ENCODE data around the gene SETD1A.

The SETD1A gene

DNA sequence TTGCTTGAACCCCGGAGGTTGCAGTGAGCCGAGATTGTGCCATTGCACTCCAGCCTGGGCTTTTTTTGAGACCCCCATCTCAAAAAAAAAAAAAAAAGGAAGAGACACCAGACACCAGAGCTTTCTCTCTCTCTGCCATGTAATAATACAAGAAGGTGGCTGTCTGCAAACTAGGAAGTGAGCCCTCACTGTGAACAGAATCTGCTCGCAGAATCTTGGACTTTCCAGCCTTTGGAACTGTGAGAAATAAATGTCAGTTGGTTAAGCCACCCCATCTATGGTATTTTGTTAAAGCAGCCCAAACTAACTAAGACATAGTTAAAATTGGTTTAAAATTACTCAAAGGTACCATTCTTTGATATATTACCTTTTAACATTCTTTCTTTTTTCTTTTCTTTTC, 63.0 kb downstream of the SETD1A start:
- no peak for DNase-seq (ENCODE audit: low read depth in 2 of 2)

DNA sequence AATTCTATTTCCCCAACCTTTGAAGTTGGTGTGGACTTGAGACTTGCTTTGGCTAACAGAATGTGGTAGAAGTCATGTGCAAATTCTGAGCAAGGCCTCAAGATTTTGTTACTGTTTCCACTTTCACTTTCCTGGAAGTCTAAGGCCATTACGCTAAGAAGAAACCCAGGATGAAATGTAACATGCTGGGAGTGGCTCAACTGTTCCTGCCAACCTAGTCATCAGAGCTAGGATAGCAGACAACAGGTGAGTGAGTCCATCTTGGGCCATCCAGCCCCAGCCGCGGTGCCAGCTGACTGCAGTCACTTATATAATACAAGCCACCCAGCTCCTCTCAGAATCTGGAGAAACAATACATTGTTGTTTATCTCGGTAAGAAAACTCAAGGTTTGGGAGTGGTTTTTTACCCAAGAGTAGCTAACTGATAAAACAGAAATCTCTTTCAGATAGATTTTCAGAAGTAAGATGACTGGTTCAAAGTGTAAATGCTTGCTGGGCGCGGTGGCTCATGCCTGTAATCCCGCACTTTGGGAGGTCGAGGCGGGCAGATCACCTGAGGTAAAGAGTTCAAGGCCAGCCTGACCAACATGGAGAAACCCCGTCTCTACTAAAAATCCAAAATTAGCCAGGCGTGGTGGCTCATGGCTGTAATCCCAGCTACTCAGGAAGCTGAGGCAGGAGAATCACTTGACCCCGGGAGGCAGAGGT, 65.1 kb downstream of the SETD1A start:
- DNase-seq (ENCODE audit: low read depth in 2 of 2) = no peak

DNA sequence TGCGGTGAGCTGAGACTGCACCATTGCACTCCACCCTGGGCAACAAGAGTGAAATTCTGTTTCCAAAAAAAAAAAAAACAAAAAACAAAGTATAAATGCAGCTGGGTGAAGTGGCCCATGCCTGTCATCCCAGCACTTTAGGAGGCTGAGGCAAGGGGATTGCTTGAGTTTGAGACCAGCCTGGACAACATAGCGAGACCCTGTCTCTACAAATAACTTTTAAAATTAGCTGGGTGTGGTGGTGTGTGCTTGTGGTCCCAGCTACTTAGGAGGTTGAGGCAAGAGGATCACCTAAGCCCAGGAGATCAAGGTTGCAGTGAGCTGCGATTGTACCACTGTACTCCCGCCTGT, 65.7 kb downstream of the SETD1A start:
- no peak for DNase-seq (ENCODE audit: low read depth in 2 of 2)

DNA sequence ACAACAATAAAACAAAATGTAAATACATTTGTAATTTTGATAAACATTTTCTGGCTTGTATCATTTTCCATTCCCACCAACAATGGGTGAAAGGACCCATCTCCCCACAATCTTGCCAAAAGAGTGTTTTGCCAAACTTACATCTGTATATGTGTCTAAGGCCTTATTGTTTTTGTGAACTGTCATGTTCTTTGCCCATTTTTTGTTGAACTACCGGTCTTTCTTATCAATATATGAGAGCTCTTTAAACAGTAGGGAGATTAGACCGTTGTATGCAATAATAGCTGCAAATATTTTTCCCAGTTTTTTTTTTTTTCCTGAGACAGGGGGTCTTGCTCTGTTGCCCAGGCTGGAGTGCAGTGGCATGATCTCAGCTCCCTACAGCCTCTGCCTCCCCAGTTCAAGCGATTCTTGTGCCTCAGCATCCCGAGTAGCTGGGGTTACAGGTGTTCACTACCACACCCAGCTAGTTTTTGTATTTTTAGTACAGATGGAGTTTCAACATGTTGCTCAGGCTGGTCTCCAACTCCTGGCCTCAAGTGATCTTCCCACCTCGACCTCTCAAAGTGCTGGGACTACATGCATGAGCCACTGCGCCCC, 66.2 kb downstream of the SETD1A start:
- no peak for DNase-seq (ENCODE audit: low read depth in 2 of 2)

DNA sequence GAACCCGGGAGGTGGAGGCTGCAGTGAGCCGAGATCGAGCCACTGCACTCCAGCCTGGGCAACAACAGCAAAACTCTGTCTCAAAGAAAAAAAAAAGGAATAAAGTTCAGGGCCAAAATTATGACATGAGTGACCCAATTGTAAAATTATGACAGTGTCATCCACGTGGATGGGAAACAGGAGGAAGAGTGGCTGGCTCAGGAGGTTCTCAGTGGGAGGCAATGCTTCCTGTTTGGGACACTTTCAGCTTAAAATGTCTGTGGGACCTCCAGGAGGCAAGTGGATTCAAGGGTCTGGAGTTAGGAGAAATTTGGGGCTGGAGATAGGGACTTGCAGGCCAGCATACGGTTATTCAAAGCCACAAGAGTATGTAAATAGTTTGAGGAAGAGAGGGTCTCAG, 67.8 kb downstream of the SETD1A start:
- no peak for DNase-seq (ENCODE audit: low read depth in 2 of 2)

DNA sequence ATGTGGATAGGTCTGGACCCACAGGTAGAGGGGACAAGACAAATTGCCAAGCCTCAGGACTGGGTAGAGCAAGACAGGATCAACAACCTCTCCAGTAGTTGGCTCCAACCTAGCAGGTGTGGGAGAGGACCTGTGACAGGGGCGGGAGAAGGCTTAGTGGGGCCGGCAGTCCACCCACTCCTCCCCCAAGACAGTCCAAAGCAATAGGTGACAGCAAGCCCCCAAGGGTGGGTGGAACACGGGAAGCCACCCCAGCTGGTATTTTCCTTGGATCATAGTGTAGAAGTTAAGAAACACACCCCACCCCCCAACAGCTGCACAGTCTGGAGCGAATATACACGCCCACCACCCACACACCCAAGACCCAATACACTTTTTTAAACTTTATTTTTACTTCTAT, 71.7 kb downstream of the SETD1A start:
- no peak for DNase-seq (ENCODE audit: low read depth in 2 of 2)

DNA sequence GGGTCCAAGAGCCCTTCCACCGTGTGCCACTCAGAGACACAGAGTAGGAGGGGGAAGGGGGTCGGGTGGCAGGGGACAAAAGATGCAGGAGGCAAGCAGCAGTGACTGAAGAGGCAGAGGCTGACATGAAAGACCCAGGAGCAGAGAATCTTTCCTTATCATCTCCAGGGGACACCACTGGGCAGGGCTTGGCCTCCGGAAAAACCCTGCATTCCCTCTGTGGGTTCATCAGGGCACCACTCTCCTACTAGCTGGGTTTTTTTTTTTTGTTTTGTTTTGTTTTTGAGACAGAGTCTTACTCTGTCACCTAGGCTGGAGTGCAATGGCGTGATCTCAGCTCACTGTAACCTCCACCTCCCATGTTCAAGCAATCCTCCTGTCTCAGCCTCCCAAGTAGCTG, 73.7 kb downstream of the SETD1A start:
- DNase-seq (ENCODE audit: low read depth in 2 of 2) = no peak

DNA sequence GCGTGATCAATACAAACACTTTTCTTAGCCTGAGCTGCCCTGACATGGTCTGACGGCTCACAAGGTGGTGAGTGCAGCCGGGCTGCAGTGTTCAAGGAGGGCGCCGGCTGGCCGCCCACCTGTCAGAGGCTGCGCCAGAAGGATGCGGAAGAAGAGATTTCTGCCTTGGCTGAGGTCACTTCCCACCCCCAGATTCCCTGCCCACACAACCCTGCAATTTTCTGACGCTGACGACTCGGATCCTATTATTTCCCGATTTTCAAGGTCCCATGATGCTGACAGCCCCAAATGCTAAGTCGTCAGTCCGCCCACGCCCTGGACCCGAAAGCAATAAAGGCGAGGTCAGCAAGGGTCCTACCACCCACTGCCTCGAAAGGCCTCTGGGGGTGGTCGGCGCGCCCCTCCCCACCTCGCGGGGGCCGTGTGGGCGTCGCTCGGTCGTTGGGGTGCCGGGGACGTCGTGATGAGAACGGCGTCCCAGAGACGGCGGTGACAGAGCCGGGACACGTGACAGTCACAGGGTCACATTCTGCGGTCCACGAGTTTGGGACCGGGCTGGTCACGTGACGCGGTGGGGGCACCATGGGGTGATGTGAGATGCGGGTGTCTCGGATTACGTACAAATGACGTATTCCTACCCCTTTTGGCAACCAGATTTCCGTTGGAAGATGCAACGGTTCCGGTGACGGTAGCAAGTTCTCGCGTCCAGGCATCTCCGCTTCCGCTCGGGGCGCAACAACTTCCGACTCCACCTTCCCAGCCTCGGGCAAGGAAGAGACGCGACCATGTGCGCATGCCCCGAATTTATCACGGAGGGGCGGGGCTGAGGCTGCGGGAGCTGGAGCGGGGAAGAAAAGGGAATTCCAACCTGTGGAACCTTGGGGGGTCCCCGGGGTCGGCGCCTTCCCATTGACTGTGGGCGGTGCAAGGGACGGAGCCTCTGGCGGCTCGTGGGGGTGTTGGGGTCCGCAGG, 75.5 kb downstream of the SETD1A start, which contains the start of gene STX4:
Gene STX4 (plus strand): TSS at position 823 of the 973 bp plus-strand sequence. CDS start 248 bp downstream, outside the sequence.
- peak; percentile 94 to 96 for DNase-seq (ENCODE audit: low read depth in 2 of 2)

DNA sequence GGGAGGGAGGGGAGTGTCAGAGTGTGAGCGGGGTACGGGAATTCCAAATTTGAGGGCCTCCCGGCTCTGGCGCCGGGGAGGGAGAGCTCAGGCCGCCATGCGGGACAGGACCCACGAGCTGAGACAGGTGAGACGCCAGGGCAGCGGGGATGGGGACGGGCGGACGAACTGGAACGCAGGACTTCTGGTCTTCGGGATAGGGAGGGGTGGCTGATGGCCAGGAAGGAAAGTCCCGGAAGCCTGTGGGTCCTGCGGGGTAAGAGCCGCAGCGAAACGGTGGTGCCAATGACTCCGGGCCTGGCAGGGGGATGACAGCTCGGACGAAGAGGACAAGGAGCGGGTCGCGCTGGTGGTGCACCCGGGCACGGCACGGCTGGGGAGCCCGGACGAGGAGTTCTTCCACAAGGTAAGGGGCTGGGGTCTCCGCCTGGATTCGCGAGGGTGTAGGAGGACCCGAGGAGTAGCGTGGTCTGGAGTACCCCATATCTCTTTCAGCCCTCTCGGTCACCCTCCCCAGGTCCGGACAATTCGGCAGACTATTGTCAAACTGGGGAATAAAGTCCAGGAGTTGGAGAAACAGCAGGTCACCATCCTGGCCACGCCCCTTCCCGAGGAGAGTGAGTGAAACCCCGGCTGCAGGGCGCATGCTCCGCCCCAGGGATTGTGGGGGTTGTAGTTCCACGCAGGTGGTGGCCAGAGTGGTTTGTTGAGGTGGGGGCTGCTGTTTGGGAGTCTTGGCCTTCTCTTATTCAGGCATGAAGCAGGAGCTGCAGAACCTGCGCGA, 76.3 kb downstream of the SETD1A start:
- peak; percentile 72 to 83 for DNase-seq (ENCODE audit: low read depth in 2 of 2)
